A549 treated with dexamethasone at 1 μM for 4 hours (cell line): Measurements from ENCODE around the gene GPATCH3. TPM values are rescaled to one million over a fixed set of nuclear protein-coding genes. Genes with fewer than 3 reads are reported as not detected.

Experiments used
- total RNA-seq: library from RNA; stranded (reverse); fragments of 200-300 nt; extraction: Qiagen RNA extraction; gene quantifications from 5 replicates; pipeline ENCODE4 v1.2.3, GENCODE V29; 2022

GPATCH3 gene, protein sequence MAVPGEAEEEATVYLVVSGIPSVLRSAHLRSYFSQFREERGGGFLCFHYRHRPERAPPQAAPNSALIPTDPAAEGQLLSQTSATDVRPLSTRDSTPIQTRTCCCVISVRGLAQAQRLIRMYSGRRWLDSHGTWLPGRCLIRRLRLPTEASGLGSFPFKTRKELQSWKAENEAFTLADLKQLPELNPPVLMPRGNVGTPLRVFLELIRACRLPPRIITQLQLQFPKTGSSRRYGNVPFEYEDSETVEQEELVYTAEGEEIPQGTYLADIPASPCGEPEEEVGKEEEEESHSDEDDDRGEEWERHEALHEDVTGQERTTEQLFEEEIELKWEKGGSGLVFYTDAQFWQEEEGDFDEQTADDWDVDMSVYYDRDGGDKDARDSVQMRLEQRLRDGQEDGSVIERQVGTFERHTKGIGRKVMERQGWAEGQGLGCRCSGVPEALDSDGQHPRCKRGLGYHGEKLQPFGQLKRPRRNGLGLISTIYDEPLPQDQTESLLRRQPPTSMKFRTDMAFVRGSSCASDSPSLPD
- 9.3 to 12.1 TPM (median 11.6 TPM) in 5 replicates for total RNA-seq

DNA sequence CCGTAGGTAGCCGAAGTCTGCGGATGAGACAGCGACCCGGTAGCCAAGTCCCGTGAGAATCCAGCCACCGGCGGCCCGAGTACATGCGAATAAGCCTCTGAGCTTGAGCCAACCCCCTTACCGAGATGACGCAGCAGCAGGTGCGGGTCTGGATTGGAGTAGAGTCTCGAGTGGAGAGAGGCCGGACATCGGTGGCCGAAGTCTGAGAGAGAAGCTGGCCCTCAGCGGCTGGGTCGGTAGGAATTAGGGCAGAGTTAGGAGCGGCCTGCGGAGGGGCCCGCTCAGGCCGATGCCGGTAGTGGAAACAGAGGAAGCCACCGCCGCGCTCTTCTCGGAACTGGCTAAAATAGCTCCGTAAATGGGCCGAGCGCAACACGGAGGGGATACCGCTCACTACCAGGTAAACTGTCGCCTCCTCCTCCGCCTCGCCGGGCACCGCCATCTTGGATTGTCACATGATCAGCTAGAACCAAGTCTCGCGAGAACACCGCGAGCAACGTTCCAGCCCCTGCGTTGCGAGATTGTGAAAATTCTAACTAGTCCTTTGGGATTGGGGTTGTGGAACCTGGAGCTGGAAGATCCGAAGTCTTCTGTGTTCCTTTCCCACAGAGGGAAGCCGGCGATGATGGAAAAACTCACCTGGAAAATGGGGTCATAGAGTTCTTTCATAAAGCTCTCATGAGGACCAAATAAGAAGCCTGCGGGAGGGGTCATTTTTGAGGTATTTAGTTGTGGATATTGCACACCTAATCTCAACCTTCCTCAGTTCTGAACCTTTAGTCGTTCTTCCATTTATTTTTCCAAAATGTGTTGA, at the start of gene GPATCH3:
TSS of gene GPATCH3 (minus strand) at position 467 of the 814 bp plus-strand sequence. CDS start at position 442, 25 bp downstream.

DNA sequence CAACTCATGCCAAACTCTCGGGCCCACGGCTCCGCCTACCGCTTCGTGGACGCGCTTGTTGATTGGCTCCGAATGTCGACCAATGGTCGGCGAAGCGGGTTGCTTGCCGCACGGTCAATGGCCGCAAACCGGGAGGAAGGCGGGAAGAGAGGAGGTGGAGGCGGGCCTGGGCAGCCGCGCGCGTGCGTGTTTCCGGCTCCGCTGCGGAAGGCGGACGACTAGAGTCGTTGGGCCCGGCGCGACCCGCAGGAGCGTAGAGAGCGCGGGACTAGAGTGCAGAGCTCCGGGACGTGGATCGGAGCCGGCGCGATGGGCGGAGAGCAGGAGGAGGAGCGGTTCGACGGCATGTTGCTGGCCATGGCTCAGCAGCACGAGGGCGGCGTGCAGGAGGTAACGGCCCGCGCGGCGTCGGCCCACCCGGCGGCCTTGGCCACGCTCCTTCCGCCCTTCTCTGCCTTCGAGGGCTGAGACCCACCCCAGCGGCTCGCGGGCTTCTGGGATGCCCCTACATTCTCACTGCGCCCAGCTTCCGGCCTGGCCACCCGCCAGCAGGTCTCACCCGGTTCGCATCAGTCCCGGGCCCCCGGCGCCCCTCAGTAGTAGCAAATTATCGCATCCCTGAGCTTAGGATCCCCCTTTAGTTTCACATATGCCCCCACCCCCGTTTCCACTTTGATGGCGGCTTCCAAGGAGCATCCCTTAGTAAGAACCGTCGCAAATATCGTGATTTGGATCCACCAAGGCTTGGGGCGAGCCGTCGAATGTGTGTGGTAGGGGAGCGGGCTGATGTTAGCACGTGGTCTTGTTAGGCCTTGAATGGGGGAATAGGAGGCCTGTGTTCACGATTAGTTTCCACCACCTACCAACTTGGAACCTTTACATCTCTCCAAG, 21.5 kb upstream of the GPATCH3 start, which contains the start of gene NUDC:
TSS of gene NUDC (plus strand) at position 204 of the 891 bp plus-strand sequence. CDS start at position 310, 106 bp downstream.

DNA sequence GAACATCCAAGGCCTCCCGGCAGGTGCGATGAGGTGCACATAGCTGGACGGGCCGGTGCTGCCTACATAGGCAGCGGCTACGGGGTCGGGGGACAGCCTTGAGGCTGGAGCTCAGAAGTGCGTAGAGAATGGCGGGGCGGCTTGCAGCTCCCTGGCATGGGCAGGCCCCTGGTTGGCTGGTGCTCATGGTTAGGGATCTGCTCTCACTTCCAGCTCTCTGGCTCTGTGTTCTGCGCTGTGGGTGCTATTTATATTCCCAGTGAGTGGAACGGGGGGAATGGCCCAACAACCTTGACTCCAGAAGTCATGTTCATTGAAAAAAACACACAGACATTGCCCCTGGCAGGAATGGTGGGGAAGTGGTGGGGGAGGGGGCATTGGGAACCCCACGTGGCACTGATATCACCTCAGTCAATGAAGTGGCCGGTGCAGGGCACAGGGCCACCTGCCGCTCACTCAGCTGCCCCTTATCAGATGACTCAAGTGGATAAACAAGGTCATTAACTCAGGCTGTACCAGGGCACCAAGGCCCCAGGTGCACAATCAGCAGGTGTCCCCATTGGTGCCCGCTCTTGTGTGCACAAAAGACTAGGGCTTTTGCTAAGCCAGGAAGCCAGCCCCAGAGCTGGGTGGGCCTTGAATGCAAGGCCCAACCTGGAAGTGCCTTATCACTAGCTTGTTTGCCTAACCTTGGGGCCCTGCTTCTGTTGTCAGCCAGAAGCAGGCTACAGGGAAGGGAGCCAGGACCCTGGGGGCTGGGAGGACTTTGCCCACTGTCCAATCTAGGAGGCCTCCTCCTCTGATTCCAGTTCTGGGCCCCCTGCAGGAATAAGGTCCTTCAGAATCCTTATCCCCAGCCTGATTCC, 13.7 kb upstream of the GPATCH3 start, which contains the start of gene NR0B2:
TSS of gene NR0B2 (minus strand) at position 222 of the 866 bp plus-strand sequence. CDS start at position 187, 35 bp downstream.

DNA sequence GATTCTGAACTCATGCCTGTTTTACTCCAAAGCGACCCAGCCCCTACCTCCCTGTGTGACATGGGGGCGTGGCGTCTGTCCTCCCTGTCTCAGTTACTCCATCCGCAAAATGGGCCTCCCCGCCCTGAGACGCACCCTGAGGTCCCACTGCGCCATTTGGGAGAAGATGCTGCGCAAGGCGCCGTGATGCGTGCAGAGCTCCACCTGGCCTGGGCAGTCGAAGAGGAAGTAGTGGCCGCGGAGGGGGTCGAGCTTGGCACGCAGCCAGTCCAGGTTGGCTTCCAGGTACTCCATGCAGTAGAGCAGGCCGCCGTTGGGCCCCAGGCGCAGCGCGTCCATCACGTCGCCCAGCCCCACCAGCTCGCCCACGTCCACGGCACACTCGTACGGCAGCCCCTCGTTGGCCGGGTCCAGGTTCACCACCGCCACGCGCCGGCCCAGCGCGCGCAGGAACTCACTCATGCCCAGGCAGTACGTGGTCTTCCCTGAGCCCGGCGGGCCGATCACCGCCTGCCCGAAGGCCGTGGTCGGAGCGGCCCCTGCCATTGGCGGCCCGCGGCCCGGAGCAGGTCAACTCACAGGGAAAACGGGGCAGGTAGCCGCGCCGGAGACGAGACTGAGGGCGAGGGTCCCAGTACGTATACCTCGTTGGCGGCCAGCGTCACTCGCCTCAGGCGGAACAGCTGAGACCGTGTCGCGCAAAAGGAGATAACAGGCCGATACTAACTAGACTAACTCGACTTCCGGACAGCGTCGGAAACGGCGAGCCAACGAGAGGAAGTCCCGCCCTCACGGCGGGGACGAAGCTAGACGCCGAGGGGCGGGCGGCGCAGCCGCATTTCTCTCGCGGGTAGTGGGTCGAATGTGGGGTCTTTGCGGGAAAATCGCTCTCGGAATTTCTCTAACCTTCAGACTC, 10.5 kb downstream of the GPATCH3 start, which contains the start of gene GPN2:
TSS of gene GPN2 (minus strand) at position 733 of the 916 bp plus-strand sequence. CDS start at position 546, 187 bp downstream.

DNA sequence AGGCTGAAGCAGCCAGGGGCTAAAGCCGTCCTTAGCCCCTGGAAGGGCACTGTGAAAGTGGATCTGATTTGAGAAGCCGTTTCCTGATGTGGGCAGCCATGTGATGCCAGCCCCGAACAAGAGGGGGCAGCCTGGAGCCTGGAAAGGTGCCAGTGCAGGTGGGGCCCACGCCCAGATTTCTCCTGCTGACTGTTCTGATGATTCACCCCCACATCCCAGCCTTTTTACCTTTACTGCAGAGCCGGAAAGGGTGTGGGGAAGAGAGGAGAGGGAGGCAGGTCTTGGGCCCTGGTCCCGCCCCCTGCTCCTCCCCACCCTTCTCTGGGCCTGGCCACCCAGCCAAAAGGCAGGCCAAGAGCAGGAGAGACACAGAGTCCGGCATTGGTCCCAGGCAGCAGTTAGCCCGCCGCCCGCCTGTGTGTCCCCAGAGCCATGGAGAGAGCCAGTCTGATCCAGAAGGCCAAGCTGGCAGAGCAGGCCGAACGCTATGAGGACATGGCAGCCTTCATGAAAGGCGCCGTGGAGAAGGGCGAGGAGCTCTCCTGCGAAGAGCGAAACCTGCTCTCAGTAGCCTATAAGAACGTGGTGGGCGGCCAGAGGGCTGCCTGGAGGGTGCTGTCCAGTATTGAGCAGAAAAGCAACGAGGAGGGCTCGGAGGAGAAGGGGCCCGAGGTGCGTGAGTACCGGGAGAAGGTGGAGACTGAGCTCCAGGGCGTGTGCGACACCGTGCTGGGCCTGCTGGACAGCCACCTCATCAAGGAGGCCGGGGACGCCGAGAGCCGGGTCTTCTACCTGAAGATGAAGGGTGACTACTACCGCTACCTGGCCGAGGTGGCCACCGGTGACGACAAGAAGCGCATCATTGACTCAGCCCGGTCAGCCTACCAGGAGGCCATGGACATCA, 37.2 kb downstream of the GPATCH3 start, which contains the start of gene SFN:
TSS of gene SFN (plus strand) at position 369 of the 904 bp plus-strand sequence. CDS start at position 433, 64 bp downstream.

Other genes with a start within 250 kb of the GPATCH3 start
- 33.2 to 52.2 TPM (median 44.4 TPM) in 5 replicates for gene ARID1A, start 204.5 kb downstream of the GPATCH3 start, total RNA-seq
- 5.3 to 7.2 TPM (median 6.4 TPM) in 5 replicates for gene PIGV, start 112.5 kb downstream of the GPATCH3 start, total RNA-seq
- 36.4 to 47.5 TPM (median 46.7 TPM) in 5 replicates for gene ZDHHC18, start 73.8 kb downstream of the GPATCH3 start, total RNA-seq
- 468 to 645 TPM (median 543 TPM) in 5 replicates for gene SFN, start 37.3 kb downstream of the GPATCH3 start, total RNA-seq
- 23.4 to 32.2 TPM (median 28.6 TPM) in 5 replicates for gene GPN2, start 10.2 kb downstream of the GPATCH3 start, total RNA-seq
- gene NR0B2, start 13.5 kb upstream of the GPATCH3 start, total RNA-seq: 0.09 to 0.11 TPM (median 0.10 TPM) in 3 of 5 replicates, not detected in the others
- gene NUDC, start 21.3 kb upstream of the GPATCH3 start, total RNA-seq: 130 to 158 TPM (median 144 TPM) in 5 replicates
- gene KDF1, start 60.0 kb upstream of the GPATCH3 start, total RNA-seq: 0.15 to 0.31 TPM (median 0.26 TPM) in 5 replicates
- 204 to 282 TPM (median 273 TPM) in 5 replicates for gene TRNP1, start 93.2 kb upstream of the GPATCH3 start, total RNA-seq
- gene TENT5B, start 112.4 kb upstream of the GPATCH3 start, total RNA-seq: 0.88 to 1.9 TPM (median 1.8 TPM) in 5 replicates